SK-N-SH treated with all-trans-retinoic acid at 6 μM for 48 hours (cell line): Measurements from ENCODE around the gene AUTS2.

Experiments
- ATAC-seq: fragments of 200-7000 bp; cut with Tn5 transposase; 3 replicates; pipeline ENCODE4 v1.9.1; 2020; ENCODE audit warnings: mild to moderate bottlenecking, moderate library complexity
- ARNTL ChIP-seq: fragments of 450-650 bp; formaldehyde crosslinking; IDR thresholded peaks from 2 replicates; pipeline ENCODE4 v1.5.0; 2020; ENCODE audit warnings: low read depth, mild to moderate bottlenecking, moderate library complexity, borderline replicate concordance
- BACH2 ChIP-seq: fragments of 250-450 bp; sonication (Bioruptor Pico); IDR thresholded peaks from 2 replicates; pipeline ENCODE4 v1.9.0; 2021; ENCODE audit warnings: mild to moderate bottlenecking, borderline replicate concordance
- CSDC2 ChIP-seq: fragments of 250-450 bp; sonication (Bioruptor Pico); IDR thresholded peaks from 2 replicates; pipeline ENCODE4 v1.5.0; 2020; ENCODE audit warnings: mild to moderate bottlenecking, moderate library complexity
- ESRRG ChIP-seq: fragments of 250-450 bp; sonication (Bioruptor Pico); IDR thresholded peaks from 2 replicates; pipeline ENCODE4 v1.6.1; 2021; ENCODE audit warnings: mild to moderate bottlenecking
- ISL1 ChIP-seq: fragments of 250-450 bp; sonication (Bioruptor Pico); IDR thresholded peaks from 2 replicates; pipeline ENCODE4 v2.1.2; 2022; ENCODE audit warnings: mild to moderate bottlenecking, moderate library complexity
- OSR1 ChIP-seq: fragments of 250-450 bp; sonication (Bioruptor Pico); IDR thresholded peaks from 2 replicates; pipeline ENCODE4 v1.8.0; 2022; ENCODE audit warnings: moderate library complexity, mild to moderate bottlenecking, inconsistent platforms
- PPARA ChIP-seq: fragments of 250-450 bp; sonication (Bioruptor Pico); IDR thresholded peaks from 2 replicates; pipeline ENCODE4 v1.5.0; 2020; ENCODE audit warnings: mild to moderate bottlenecking, borderline replicate concordance
- RARB ChIP-seq: fragments of 250-450 bp; sonication (Bioruptor Pico); IDR thresholded peaks from 2 replicates; pipeline ENCODE4 v1.8.0; 2021; ENCODE audit warnings: mild to moderate bottlenecking, moderate library complexity
- SNAI2 ChIP-seq: fragments of 250-450 bp; sonication (Bioruptor Pico); IDR thresholded peaks from 2 replicates; pipeline ENCODE4 v1.5.0; 2020; ENCODE audit warnings: mild to moderate bottlenecking, moderate library complexity
- TCF4 ChIP-seq: fragments of 250-450 bp; sonication (Bioruptor Pico); IDR thresholded peaks from 2 replicates; pipeline ENCODE4 v1.8.0; 2021; ENCODE audit warnings: mild to moderate bottlenecking, moderate library complexity, borderline replicate concordance
- TOX ChIP-seq: fragments of 250-450 bp; sonication (Bioruptor Pico); IDR thresholded peaks from 2 replicates; pipeline ENCODE4 v1.8.0; 2021; ENCODE audit warnings: mild to moderate bottlenecking, moderate library complexity, borderline replicate concordance
- ZC3H10 ChIP-seq: fragments of 250-450 bp; sonication (Bioruptor Pico); IDR thresholded peaks from 2 replicates; pipeline ENCODE4 v1.5.1; 2021; ENCODE audit warnings: mild to moderate bottlenecking, moderate library complexity
- ZFP3 ChIP-seq: fragments of 250-450 bp; sonication (Bioruptor Pico); IDR thresholded peaks from 2 replicates; pipeline ENCODE4 v1.5.0; 2020; ENCODE audit warnings: mild to moderate bottlenecking, moderate library complexity
- ZFP30 ChIP-seq: fragments of 450-650 bp; formaldehyde crosslinking; IDR thresholded peaks from 2 replicates; pipeline ENCODE4 v1.5.0; 2022; ENCODE audit warnings: mild to moderate bottlenecking, moderate library complexity
- ZNF565 ChIP-seq: fragments of 450-650 bp; formaldehyde crosslinking; conservative IDR thresholded peaks from 2 replicates; pipeline ENCODE4 v1.5.0; 2020; ENCODE audit warnings: low read depth, mild to moderate bottlenecking, moderate library complexity
- ZNF8 ChIP-seq: fragments of 450-650 bp; formaldehyde crosslinking; IDR thresholded peaks from 2 replicates; pipeline ENCODE4 v1.5.0; 2020; ENCODE audit warnings: mild to moderate bottlenecking, moderate library complexity
- TF ChIP-seq, protein P1 (sequence below): fragments of 250-450 bp; sonication (Bioruptor Pico); IDR thresholded peaks from 2 replicates; pipeline ENCODE4 v1.5.1; 2020; ENCODE audit warnings: low read depth, mild to moderate bottlenecking, moderate library complexity
- TF ChIP-seq, protein P2 (sequence below): fragments of 250-450 bp; sonication (Bioruptor Pico); IDR thresholded peaks from 2 replicates; pipeline ENCODE4 v1.8.0; 2021; ENCODE audit warnings: low read depth, mild to moderate bottlenecking, moderate library complexity, borderline replicate concordance
- TF ChIP-seq, protein P3 (sequence below): fragments of 250-450 bp; sonication (Bioruptor Pico); IDR thresholded peaks from 2 replicates; pipeline ENCODE4 v1.5.0; 2020; ENCODE audit warnings: mild to moderate bottlenecking, moderate library complexity
- TF ChIP-seq, protein P4 (sequence below): fragments of 250-450 bp; sonication (Bioruptor Pico); IDR thresholded peaks from 2 replicates; pipeline ENCODE4 v1.8.0; 2020; ENCODE audit warnings: mild to moderate bottlenecking, moderate library complexity, borderline replicate concordance
- TF ChIP-seq, protein P5 (sequence below): fragments of 250-450 bp; sonication (Bioruptor Pico); IDR thresholded peaks from 2 replicates; pipeline ENCODE4 v1.5.1; 2021; ENCODE audit warnings: mild to moderate bottlenecking, moderate library complexity

Gene AUTS2

DNA sequence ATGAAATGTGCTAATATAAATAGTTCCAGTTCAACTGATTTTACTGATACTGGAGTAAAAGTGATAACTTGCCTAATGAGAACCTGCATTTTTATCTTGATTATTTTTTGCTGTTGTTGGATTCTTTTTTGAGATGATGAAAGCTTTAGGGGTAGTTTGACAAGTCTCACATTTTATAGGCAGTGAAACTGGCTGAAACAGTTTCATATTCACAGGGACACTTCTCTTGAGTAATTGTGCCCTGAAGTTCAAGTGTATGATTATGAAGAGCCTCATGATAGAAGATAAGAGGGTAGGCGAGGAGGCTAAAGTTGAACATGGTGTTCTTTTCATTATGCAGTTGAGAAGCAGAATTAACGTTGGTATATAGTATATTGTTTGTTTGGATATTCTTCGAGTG lies 5.1 kb downstream of the AUTS2 start:
- no peak for TF ChIP-seq ISL1 (CRISPR knock-in tag)
- TF ChIP-seq, protein P1, sequence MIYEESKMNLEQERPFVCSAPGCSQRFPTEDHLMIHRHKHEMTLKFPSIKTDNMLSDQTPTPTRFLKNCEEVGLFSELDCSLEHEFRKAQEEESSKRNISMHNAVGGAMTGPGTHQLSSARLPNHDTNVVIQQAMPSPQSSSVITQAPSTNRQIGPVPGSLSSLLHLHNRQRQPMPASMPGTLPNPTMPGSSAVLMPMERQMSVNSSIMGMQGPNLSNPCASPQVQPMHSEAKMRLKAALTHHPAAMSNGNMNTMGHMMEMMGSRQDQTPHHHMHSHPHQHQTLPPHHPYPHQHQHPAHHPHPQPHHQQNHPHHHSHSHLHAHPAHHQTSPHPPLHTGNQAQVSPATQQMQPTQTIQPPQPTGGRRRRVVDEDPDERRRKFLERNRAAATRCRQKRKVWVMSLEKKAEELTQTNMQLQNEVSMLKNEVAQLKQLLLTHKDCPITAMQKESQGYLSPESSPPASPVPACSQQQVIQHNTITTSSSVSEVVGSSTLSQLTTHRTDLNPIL (CRISPR knock-in tag), result no peak
- no peak for TF ChIP-seq TOX (CRISPR knock-in tag)
- TF ChIP-seq, protein P2, sequence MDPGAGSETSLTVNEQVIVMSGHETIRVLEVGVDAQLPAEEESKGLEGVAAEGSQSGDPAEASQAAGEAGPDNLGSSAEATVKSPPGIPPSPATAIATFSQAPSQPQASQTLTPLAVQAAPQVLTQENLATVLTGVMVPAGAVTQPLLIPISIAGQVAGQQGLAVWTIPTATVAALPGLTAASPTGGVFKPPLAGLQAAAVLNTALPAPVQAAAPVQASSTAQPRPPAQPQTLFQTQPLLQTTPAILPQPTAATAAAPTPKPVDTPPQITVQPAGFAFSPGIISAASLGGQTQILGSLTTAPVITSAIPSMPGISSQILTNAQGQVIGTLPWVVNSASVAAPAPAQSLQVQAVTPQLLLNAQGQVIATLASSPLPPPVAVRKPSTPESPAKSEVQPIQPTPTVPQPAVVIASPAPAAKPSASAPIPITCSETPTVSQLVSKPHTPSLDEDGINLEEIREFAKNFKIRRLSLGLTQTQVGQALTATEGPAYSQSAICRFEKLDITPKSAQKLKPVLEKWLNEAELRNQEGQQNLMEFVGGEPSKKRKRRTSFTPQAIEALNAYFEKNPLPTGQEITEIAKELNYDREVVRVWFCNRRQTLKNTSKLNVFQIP, result no peak
- TF ChIP-seq ZFP30, result no peak
- no peak for TF ChIP-seq ESRRG (CRISPR knock-in tag)
- TF ChIP-seq, protein P3, sequence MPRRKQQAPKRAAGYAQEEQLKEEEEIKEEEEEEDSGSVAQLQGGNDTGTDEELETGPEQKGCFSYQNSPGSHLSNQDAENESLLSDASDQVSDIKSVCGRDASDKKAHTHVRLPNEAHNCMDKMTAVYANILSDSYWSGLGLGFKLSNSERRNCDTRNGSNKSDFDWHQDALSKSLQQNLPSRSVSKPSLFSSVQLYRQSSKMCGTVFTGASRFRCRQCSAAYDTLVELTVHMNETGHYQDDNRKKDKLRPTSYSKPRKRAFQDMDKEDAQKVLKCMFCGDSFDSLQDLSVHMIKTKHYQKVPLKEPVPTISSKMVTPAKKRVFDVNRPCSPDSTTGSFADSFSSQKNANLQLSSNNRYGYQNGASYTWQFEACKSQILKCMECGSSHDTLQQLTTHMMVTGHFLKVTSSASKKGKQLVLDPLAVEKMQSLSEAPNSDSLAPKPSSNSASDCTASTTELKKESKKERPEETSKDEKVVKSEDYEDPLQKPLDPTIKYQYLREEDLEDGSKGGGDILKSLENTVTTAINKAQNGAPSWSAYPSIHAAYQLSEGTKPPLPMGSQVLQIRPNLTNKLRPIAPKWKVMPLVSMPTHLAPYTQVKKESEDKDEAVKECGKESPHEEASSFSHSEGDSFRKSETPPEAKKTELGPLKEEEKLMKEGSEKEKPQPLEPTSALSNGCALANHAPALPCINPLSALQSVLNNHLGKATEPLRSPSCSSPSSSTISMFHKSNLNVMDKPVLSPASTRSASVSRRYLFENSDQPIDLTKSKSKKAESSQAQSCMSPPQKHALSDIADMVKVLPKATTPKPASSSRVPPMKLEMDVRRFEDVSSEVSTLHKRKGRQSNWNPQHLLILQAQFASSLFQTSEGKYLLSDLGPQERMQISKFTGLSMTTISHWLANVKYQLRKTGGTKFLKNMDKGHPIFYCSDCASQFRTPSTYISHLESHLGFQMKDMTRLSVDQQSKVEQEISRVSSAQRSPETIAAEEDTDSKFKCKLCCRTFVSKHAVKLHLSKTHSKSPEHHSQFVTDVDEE, result no peak
- TF ChIP-seq SNAI2, result no peak
- TF ChIP-seq BACH2 (CRISPR knock-in tag), result no peak
- TF ChIP-seq PPARA (CRISPR knock-in tag), result no peak
- no peak for TF ChIP-seq ZNF565 (CRISPR knock-in tag)
- TF ChIP-seq ZFP3, result no peak
- no peak for TF ChIP-seq ZC3H10 (CRISPR knock-in tag)
- TF ChIP-seq CSDC2 (CRISPR knock-in tag), result no peak
- TF ChIP-seq OSR1, result no peak
- no peak for TF ChIP-seq ARNTL (CRISPR knock-in tag)
- TF ChIP-seq ZNF8, result no peak
- TF ChIP-seq, protein P4, sequence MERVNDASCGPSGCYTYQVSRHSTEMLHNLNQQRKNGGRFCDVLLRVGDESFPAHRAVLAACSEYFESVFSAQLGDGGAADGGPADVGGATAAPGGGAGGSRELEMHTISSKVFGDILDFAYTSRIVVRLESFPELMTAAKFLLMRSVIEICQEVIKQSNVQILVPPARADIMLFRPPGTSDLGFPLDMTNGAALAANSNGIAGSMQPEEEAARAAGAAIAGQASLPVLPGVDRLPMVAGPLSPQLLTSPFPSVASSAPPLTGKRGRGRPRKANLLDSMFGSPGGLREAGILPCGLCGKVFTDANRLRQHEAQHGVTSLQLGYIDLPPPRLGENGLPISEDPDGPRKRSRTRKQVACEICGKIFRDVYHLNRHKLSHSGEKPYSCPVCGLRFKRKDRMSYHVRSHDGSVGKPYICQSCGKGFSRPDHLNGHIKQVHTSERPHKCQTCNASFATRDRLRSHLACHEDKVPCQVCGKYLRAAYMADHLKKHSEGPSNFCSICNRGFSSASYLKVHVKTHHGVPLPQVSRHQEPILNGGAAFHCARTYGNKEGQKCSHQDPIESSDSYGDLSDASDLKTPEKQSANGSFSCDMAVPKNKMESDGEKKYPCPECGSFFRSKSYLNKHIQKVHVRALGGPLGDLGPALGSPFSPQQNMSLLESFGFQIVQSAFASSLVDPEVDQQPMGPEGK (CRISPR knock-in tag), result no peak
- TF ChIP-seq RARB (CRISPR knock-in tag), result no peak

DNA sequence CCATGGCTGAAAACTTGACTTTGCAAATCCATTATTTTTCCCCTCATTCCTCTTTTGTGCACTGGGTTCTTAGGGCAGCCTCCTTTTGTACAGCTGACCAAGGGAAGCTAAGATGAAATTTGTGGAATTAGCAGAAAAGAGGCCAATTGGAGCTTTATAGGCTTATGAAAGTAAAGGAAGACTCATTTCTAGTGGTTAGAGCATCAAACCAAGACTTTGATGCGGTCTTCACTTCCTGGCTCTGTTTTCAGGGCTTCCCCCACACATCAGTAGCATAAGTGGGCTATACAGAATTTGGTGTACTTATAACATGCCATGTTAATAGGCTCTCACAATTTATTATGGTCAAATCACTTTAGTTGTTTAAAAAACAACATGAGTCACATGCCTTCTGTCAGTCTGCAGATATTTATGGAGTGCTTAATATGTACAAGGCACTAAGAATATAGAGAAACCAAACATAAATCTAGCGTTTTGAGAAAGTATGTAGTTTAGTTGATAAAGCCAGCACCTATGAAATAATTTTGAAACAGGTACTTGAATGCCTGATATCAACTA lies 5.7 kb downstream of the AUTS2 start:
- ATAC-seq, result no peak
- TF ChIP-seq ZC3H10 (CRISPR knock-in tag) (no peak), RARB (CRISPR knock-in tag) (no peak), ARNTL (CRISPR knock-in tag) (no peak), OSR1 (no peak), ISL1 (CRISPR knock-in tag) (no peak), PPARA (CRISPR knock-in tag) (no peak), ZNF8 (no peak), TCF4 (no peak)
- TF ChIP-seq, protein P5, sequence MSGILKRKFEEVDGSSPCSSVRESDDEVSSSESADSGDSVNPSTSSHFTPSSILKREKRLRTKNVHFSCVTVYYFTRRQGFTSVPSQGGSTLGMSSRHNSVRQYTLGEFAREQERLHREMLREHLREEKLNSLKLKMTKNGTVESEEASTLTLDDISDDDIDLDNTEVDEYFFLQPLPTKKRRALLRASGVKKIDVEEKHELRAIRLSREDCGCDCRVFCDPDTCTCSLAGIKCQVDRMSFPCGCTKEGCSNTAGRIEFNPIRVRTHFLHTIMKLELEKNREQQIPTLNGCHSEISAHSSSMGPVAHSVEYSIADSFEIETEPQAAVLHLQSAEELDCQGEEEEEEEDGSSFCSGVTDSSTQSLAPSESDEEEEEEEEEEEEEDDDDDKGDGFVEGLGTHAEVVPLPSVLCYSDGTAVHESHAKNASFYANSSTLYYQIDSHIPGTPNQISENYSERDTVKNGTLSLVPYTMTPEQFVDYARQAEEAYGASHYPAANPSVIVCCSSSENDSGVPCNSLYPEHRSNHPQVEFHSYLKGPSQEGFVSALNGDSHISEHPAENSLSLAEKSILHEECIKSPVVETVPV, result no peak
- TF ChIP-seq, protein P2, result no peak
- TF ChIP-seq, all 23 proteins: peak for 0

More for the DNA sequence above, 5.1 kb downstream of the AUTS2 start:
- no peak for ATAC-seq
